Nephron progenitor cell (in vitro differentiated cells): ENCODE results near the gene PCSK5.

Experiments
- DNase-seq: peaks from one replicate; pipeline ENCODE4 v3.0.0; 2021
- H3K27ac Mint-ChIP-seq: 2 replicates; pipeline ENCODE4 v1.8.0; 2021; ENCODE audit warnings: mild to moderate bottlenecking, moderate library complexity, mixed read lengths
- H3K27me3 Mint-ChIP-seq: 2 replicates; pipeline ENCODE4 v1.8.0; 2021; ENCODE audit warnings: mild to moderate bottlenecking, low read depth, mixed read lengths; ENCODE audit not compliant: poor library complexity
- H3K36me3 Mint-ChIP-seq: 2 replicates; pipeline ENCODE4 v1.8.0; 2021; ENCODE audit warnings: low read depth, mixed read lengths
- H3K4me1 Mint-ChIP-seq: 2 replicates; pipeline ENCODE4 v1.8.0; 2021; ENCODE audit warnings: mixed read lengths
- H3K4me3 Mint-ChIP-seq: 2 replicates; pipeline ENCODE4 v1.8.0; 2021; ENCODE audit warnings: mild to moderate bottlenecking, moderate library complexity, mixed read lengths
- H3K9me3 Mint-ChIP-seq: 2 replicates; pipeline ENCODE4 v1.8.0; 2021; ENCODE audit warnings: mild to moderate bottlenecking, moderate library complexity, mixed read lengths
- TF ChIP-seq, protein P1 (sequence below): fragments of 200-600 bp; sonication (generic); IDR thresholded peaks from 2 replicates; pipeline ENCODE4 v1.5.0; 2021; ENCODE audit warnings: antibody characterized with exemption

The PCSK5 gene

GRCh38 chr9:76162751-76163500 lies 272.5 kb downstream of the PCSK5 start:
- H3K9me3 Mint-ChIP-seq, result no peaks in the 10 kb centered on the region
- DNase-seq, result no peak
- peak overlapping the region; percentile 48 for H3K27ac Mint-ChIP-seq
- H3K27me3 Mint-ChIP-seq, result no peaks in the 10 kb centered on the region
- no peak overlapping the region for H3K4me3 Mint-ChIP-seq
- TF ChIP-seq, protein P1, sequence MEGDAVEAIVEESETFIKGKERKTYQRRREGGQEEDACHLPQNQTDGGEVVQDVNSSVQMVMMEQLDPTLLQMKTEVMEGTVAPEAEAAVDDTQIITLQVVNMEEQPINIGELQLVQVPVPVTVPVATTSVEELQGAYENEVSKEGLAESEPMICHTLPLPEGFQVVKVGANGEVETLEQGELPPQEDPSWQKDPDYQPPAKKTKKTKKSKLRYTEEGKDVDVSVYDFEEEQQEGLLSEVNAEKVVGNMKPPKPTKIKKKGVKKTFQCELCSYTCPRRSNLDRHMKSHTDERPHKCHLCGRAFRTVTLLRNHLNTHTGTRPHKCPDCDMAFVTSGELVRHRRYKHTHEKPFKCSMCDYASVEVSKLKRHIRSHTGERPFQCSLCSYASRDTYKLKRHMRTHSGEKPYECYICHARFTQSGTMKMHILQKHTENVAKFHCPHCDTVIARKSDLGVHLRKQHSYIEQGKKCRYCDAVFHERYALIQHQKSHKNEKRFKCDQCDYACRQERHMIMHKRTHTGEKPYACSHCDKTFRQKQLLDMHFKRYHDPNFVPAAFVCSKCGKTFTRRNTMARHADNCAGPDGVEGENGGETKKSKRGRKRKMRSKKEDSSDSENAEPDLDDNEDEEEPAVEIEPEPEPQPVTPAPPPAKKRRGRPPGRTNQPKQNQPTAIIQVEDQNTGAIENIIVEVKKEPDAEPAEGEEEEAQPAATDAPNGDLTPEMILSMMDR, result no peak
- peaks cover 71% of the 10 kb centered on the region for H3K36me3 Mint-ChIP-seq
- H3K4me1 Mint-ChIP-seq, result peaks cover 81% of the 10 kb centered on the region

DNA sequence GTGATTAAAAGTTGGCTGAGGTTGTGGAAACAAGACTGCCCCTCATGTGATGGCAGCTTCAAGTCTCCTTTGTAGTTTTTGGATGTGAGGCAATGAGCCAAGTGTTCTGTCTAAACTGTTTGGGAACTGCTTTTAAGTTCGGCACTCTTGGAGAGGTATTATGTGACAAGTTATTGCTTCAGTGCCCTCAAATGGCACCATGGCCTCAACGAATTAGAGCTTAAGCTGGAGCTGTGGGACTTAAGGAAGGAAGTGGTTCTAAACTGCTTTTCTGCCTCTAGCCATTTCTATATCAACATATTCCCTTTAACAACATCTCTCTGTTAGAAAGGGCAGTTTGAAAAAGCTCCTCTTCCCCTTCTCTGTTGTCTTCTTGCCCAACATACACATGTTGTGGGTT lies 276.1 kb downstream of the PCSK5 start:
- H3K4me3 Mint-ChIP-seq, result no peak overlapping the region
- peaks cover 68% of the 10 kb centered on the region for H3K36me3 Mint-ChIP-seq
- no peaks in the 10 kb centered on the region for H3K9me3 Mint-ChIP-seq
- peaks cover 79% of the 10 kb centered on the region for H3K4me1 Mint-ChIP-seq
- TF ChIP-seq, protein P1, result no peak
- no peaks in the 10 kb centered on the region for H3K27me3 Mint-ChIP-seq
- peak overlapping the region; percentile 42 for H3K27ac Mint-ChIP-seq
- DNase-seq, result no peak

- no peak for DNase-seq
- H3K4me1 Mint-ChIP-seq, result peaks cover 19% of the 10 kb centered on the region
- no peak overlapping the region for H3K4me3 Mint-ChIP-seq
- no peaks in the 10 kb centered on the region for H3K27me3 Mint-ChIP-seq
- H3K36me3 Mint-ChIP-seq, result peaks cover 73% of the 10 kb centered on the region
- TF ChIP-seq, protein P1, result no peak
- no peak overlapping the region for H3K27ac Mint-ChIP-seq
- peaks cover 4% of the 10 kb centered on the region for H3K9me3 Mint-ChIP-seq
Observed at GRCh38 chr9:76176171-76176570, 285.7 kb downstream of the PCSK5 start.

- Mint-ChIP-seq H3K36me3 (peaks cover 79% of the 10 kb centered on the region), H3K27me3 (no peaks in the 10 kb centered on the region), H3K4me1 (peaks cover 21% of the 10 kb centered on the region), H3K4me3 (no peak overlapping the region), H3K9me3 (peaks cover 4% of the 10 kb centered on the region), H3K27ac (no peak overlapping the region)
- DNase-seq, result no peak
- TF ChIP-seq, protein P1, result no peak
Observed at GRCh38 chr9:76177931-76178330, 287.5 kb downstream of the PCSK5 start.

DNA sequence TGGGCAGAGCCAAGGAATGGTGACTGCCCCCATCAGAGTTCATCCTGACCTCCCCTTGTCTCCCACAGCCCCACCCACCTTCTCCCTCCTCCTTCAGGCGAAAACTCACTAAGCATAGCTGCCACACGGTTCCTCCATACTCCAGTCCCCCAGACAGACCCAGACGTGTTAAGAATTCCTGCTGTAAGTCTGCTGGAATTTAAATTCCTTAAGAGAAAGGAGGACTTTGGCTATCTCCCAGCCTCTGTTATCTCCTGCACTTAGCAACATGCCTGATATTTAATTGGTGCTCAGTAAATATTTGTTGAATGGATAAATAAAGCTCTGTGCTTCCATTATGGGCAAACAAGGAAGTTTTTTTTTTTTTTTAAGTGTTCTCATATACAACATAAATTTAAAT lies 290.1 kb downstream of the PCSK5 start:
- H3K27me3 Mint-ChIP-seq, result no peaks in the 10 kb centered on the region
- no peak for DNase-seq
- TF ChIP-seq, protein P1, result no peak
- no peak overlapping the region for H3K4me3 Mint-ChIP-seq
- peaks cover 21% of the 10 kb centered on the region for H3K4me1 Mint-ChIP-seq
- H3K9me3 Mint-ChIP-seq, result no peaks in the 10 kb centered on the region
- peaks cover 82% of the 10 kb centered on the region for H3K36me3 Mint-ChIP-seq
- no peak overlapping the region for H3K27ac Mint-ChIP-seq

- no peak for DNase-seq
- Mint-ChIP-seq H3K36me3 (peaks cover 80% of the 10 kb centered on the region), H3K4me3 (no peak overlapping the region), H3K4me1 (peaks cover 21% of the 10 kb centered on the region), H3K9me3 (no peaks in the 10 kb centered on the region), H3K27me3 (no peaks in the 10 kb centered on the region), H3K27ac (peak overlapping the region; percentile 45)
- TF ChIP-seq, protein P1, result no peak
Observed at GRCh38 chr9:76181020-76181641, 290.7 kb downstream of the PCSK5 start.
